H1 (cell line): ENCODE results near the gene CCDC40. TPM values are rescaled to one million over a fixed set of nuclear protein-coding genes. Genes with fewer than 3 reads are reported as not detected.

ENCODE experiments used
- ATF2 ChIP-seq: IDR thresholded peaks from 2 replicates; pipeline ENCODE4 v1.6.1; 2012; ENCODE audit warnings: low read length, inconsistent platforms
- BACH1 ChIP-seq: IDR thresholded peaks from 2 replicates; pipeline ENCODE4 v1.6.1; 2012; ENCODE audit warnings: low read length, improper control_type of control experiment
- SP1 ChIP-seq: IDR thresholded peaks from 2 replicates; pipeline ENCODE4 v1.6.1; 2011; ENCODE audit warnings: low read depth, low read length
- polyA plus RNA-seq, 7 experiments: library from polyadenylated mRNA; depleted of rRNA in 3 of 7; stranded (reverse) in 5 of 7; unstranded in 2 of 7; fragments of >200 nt in 5 of 7; fragments of 200-250 nt in 2 of 7; gene quantifications; 1 replicate in 5 of 7; 2 replicates in 1 of 7; 4 replicates in 1 of 7; pipeline versions ENCODE4 v1.2.1 to v1.2.3, GENCODE V29; 2011 to 2013; ENCODE audit warnings: missing spikeins in 2 of 7, mixed read lengths in 2 of 7
- total RNA-seq: library from RNA; stranded (reverse); fragmentation: NEBNext Ultra II Directional; extraction: Animal tissue kit (Norgen Biotek cat#: 25700); gene quantifications from 2 replicates; pipeline ENCODE4 v1.2.1, GENCODE V29; 2021
- TF ChIP-seq, protein P1 (sequence below), 3 experiments: IDR thresholded peaks; 1 replicate in 2 of 3; 2 replicates in 1 of 3; pipeline versions ENCODE4 v1.5.1 to v1.6.1; 2011; ENCODE audit warnings: low read length in 3 of 3, mild to moderate bottlenecking in 3 of 3, inconsistent platforms in 2 of 3, low read depth in 1 of 3, moderate library complexity in 1 of 3; ENCODE audit not compliant: insufficient read depth in 1 of 3; ENCODE audit errors: control extremely low read depth in 1 of 3

Gene CCDC40
- total and polyA plus RNA-seq, 2 of the 8 experiments (the other 6 are each of a cell fraction or from before 2014, with no cell fraction given) = 4.1 to 11.5 TPM

DNA sequence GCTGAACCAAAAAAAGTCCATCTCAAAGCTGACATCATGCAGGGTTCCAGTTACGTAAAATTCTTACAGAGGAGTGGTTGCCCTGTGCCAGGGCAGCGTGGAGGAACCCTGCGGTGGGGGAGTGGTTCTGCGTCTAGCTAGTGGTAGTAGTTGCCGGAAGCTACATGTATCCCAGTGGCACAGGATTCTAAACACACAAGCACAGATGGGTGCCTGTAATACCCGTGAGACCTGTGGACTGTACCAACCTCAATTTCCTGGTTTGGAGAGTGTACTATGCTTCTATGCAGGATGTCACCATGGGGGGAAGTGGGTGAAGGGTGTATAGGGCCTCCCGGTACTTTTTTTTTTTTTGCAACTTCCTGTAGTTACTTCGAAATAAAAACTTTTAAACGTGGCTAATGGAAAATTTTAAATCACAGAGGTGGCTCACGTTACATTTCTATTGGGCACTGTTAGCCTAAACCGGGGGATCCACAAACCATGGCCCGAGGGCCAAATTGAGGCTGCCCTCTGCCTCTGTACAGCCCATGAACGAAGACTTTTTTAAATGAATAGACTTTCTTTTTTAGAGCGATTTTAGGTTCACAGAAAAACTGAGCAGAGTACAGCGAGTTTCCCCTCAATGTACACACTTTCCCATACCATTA, 39.3 kb upstream of the CCDC40 start (continued):
- TF ChIP-seq, protein P1, sequence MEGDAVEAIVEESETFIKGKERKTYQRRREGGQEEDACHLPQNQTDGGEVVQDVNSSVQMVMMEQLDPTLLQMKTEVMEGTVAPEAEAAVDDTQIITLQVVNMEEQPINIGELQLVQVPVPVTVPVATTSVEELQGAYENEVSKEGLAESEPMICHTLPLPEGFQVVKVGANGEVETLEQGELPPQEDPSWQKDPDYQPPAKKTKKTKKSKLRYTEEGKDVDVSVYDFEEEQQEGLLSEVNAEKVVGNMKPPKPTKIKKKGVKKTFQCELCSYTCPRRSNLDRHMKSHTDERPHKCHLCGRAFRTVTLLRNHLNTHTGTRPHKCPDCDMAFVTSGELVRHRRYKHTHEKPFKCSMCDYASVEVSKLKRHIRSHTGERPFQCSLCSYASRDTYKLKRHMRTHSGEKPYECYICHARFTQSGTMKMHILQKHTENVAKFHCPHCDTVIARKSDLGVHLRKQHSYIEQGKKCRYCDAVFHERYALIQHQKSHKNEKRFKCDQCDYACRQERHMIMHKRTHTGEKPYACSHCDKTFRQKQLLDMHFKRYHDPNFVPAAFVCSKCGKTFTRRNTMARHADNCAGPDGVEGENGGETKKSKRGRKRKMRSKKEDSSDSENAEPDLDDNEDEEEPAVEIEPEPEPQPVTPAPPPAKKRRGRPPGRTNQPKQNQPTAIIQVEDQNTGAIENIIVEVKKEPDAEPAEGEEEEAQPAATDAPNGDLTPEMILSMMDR (IDR thresholded peaks at IDR 0.05; ENCODE audit: control extremely low read depth in 1 of 3, insufficient read depth in 1 of 3, low read depth in 1 of 3, low read length in 3 of 3) = no peak
- no peak for TF ChIP-seq BACH1
- TF ChIP-seq SP1 = no peak
- TF ChIP-seq ATF2 = no peak
